Ascending aorta (tissue), 2 donors: ENCODE measurements around the gene CYBA. TPM values are rescaled to one million over a fixed set of nuclear protein-coding genes. Genes with fewer than 3 reads are reported as not detected.

ENCODE experiments used
- DNase-seq, 2 donors: peaks; one replicate each; pipeline ENCODE4 v3.0.0-alpha.2; 2019; ENCODE audit warnings: low spot score in 2 of 2
- H3K27ac ChIP-seq, 2 donors: fragments of 200-600 bp; sonication (generic); one replicate each; pipeline ENCODE4 v1.5.1; 2016 to 2017; ENCODE audit warnings: mild to moderate bottlenecking in 1 of 2
- H3K27me3 ChIP-seq: fragments of 200-600 bp; sonication (generic); one replicate; pipeline ENCODE4 v1.5.1; 2017
- H3K36me3 ChIP-seq, 2 donors: fragments of 200-600 bp; sonication (generic); one replicate each; pipeline ENCODE4 v1.5.1; 2016
- H3K4me1 ChIP-seq, 2 donors: fragments of 200-600 bp; sonication (generic); one replicate each; pipeline ENCODE4 v1.5.1; 2016 to 2017; ENCODE audit warnings: mild to moderate bottlenecking in 1 of 2
- H3K4me3 ChIP-seq, 2 donors: fragments of 200-600 bp; sonication (generic); one replicate each; pipeline ENCODE4 v1.5.1; 2016 to 2017; ENCODE audit warnings: mild to moderate bottlenecking in 1 of 2
- H3K9me3 ChIP-seq, 2 donors: fragments of 200-600 bp; sonication (generic); one replicate each; pipeline ENCODE4 v1.5.1; 2016
- intact Hi-C: fragments of 100-400 bp; cut with DNase I; formaldehyde crosslinking; loops from one replicate; pipeline ENCODE4 v1.15.1; 2023
- total RNA-seq: library from RNA; depleted of rRNA; stranded (reverse); fragments of >200 nt; gene quantifications from one replicate; pipeline ENCODE4 v1.1.0, GENCODE V29; 2016
- TF ChIP-seq, protein P1 (sequence below), 3 experiments: fragments of 200-600 bp in 2 of 3; fragments of 450-650 bp in 1 of 3; sonication (generic) in 2 of 3; IDR thresholded peaks; one replicate each; pipeline ENCODE4 v1.5.1; 2016 to 2019; ENCODE audit warnings: antibody characterized with exemption in 3 of 3, mild to moderate bottlenecking in 1 of 3, moderate library complexity in 1 of 3

The CYBA gene
- total RNA-seq, 1 donor from 2014 or later: 361 TPM

DNA sequence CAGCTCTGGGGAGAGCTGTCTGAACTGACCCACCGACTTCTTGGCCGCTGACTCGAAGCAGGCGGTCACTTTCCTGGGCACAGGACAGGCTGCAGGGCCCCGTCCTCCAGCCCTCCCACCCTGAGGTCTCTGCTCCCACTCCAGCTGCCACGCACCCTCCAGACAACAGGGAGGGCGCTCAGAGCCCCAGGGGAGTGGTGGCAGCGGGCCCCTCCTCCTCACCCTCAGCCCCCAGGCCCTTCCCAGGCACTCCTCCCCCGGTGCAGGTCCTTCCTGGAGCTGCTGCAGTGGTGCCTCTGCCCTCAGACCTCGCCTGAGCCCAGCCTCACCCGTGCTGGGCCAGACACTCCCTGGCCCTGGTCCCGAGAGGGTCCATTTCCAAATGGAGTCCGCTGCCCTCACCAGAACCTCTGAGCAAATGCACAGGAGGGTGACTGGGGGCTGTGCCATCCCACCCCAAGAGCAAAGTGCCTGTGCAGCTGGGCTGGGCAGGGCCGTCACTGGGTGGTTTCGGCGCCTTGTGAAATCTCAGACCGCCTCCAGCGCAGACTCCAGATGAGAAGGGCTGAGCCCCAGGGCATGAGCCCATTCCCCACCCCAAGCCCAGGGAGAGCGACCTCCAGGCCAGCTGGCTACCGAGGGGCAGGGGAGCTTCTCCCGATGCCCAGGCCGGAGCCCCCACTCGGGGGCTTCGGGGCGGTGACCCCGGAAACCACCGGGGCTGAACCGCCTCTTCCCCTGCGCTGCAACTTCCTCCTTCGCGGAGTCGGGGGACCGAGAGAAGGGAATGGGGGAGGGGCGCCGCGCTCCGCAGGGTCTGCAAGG is 717 bp downstream of the CYBA start:
- TF ChIP-seq, protein P1, sequence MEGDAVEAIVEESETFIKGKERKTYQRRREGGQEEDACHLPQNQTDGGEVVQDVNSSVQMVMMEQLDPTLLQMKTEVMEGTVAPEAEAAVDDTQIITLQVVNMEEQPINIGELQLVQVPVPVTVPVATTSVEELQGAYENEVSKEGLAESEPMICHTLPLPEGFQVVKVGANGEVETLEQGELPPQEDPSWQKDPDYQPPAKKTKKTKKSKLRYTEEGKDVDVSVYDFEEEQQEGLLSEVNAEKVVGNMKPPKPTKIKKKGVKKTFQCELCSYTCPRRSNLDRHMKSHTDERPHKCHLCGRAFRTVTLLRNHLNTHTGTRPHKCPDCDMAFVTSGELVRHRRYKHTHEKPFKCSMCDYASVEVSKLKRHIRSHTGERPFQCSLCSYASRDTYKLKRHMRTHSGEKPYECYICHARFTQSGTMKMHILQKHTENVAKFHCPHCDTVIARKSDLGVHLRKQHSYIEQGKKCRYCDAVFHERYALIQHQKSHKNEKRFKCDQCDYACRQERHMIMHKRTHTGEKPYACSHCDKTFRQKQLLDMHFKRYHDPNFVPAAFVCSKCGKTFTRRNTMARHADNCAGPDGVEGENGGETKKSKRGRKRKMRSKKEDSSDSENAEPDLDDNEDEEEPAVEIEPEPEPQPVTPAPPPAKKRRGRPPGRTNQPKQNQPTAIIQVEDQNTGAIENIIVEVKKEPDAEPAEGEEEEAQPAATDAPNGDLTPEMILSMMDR (IDR thresholded peaks at IDR 0.05): no peak
- peak overlapping the region; percentile 10 to 60 for H3K27ac ChIP-seq
- peaks cover 4 to 16% of the 10 kb centered on the region in 2 donors for H3K36me3 ChIP-seq
- no peaks in the 10 kb centered on the region for H3K27me3 ChIP-seq
- H3K4me3 ChIP-seq: peak overlapping the region; percentile 63 to 84
- intact Hi-C loops: no loop called here
- no peak for DNase-seq
- H3K4me1 ChIP-seq: peaks cover 0 to 11% of the 10 kb centered on the region in 2 donors
- H3K9me3 ChIP-seq: no peaks in the 10 kb centered on the region

GRCh38 chr16:88649195-88649923 is 1.5 kb downstream of the CYBA start:
- H3K36me3 ChIP-seq: peaks cover 0 to 8% of the 10 kb centered on the region in 2 donors
- no peak for DNase-seq
- intact Hi-C loops: no loop called here
- no peaks in the 10 kb centered on the region for H3K9me3 ChIP-seq
- peak overlapping the region; percentile 63 to 84 for H3K4me3 ChIP-seq
- no peaks in the 10 kb centered on the region for H3K27me3 ChIP-seq
- H3K4me1 ChIP-seq: peaks cover 0 to 11% of the 10 kb centered on the region in 2 donors
- TF ChIP-seq, protein P1 (IDR thresholded peaks at IDR 0.05): no peak
- H3K27ac ChIP-seq: peak overlapping the region; percentile 10 to 60

DNA sequence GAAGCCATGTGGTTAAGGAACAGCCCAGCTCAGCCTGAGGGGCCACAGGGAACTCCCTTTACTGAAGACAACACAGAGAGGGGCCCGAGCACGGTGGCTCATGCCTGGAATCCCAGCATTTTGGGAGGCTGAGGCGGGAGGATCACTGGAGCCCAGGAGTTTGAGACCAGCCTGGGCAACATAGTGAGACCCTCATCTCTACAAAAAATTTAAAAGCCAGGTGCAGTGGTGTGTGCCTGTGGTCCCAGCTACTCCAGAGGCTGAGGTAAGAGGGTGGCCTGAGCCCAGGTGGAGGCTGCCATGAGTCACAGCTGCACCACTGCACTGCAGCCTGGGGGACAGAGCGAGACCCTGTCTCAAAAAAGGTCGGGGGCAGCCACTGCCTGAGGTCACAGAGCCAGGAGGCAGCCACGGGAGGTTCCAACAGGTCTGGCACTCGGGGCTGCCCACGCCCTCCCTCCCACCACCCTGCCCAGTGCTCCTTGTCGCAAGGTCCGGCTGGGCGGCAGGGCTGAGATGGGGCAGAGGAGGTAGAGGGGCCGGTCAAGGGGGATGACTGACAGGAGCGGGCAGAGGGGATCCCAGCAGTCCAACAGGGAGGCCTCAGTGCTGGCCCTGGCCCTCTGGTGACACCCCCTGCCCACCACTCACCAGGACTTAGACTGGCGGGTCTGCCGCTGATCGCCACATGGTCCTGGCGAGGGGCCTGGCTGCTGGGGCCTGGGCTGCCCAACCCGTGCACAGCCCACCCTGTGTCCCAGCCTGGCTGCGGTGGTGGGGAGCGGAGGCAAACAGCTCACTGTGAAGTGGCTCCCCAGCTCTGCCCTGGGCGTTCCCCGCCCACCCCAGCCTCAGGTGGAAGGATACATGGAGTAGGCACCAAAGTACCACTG is 3.4 kb downstream of the CYBA start:
- TF ChIP-seq, protein P1 (IDR thresholded peaks at IDR 0.05): no peak
- H3K27me3 ChIP-seq: no peaks in the 10 kb centered on the region
- H3K36me3 ChIP-seq: no peaks in the 10 kb centered on the region
- peaks cover 0 to 11% of the 10 kb centered on the region in 2 donors for H3K4me1 ChIP-seq
- intact Hi-C loops: no loop called here
- H3K4me3 ChIP-seq: no peak overlapping the region
- no peak for DNase-seq
- H3K27ac ChIP-seq: no peak overlapping the region
- H3K9me3 ChIP-seq: no peaks in the 10 kb centered on the region

GRCh38 chr16:88646345-88647034 is 4.4 kb downstream of the CYBA start:
- H3K4me3 ChIP-seq: no peak overlapping the region
- intact Hi-C loops: no loop called here
- H3K4me1 ChIP-seq: peaks cover 0 to 9% of the 10 kb centered on the region in 2 donors
- DNase-seq: no peak
- H3K27me3 ChIP-seq: no peaks in the 10 kb centered on the region
- no peaks in the 10 kb centered on the region for H3K9me3 ChIP-seq
- TF ChIP-seq, protein P1 (IDR thresholded peaks at IDR 0.05): no peak
- no peak overlapping the region for H3K27ac ChIP-seq
- no peaks in the 10 kb centered on the region for H3K36me3 ChIP-seq

DNA sequence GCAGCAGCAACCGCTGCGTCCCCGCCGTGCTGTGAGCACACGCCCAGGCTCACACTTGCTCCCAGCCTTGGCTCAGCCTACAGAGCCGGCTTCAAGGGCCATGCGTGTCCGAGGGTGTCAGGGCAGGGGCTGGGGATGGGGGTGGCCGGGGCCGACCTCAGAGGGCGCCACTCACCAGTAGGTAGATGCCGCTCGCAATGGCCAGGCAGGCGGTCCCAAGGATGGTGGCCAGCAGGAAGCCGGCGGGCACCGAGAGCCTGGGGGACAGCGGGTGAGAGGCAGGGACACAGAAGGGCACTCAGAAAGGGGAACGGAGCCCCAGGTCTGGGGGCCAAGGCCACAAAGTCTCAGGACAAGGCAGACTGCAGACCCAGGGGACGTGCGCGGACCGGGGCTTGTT is 4.9 kb downstream of the CYBA start:
- intact Hi-C loops: no loop called here
- TF ChIP-seq, protein P1 (IDR thresholded peaks at IDR 0.05): no peak
- H3K4me3 ChIP-seq: no peak overlapping the region
- no peak overlapping the region for H3K27ac ChIP-seq
- no peaks in the 10 kb centered on the region for H3K36me3 ChIP-seq
- no peaks in the 10 kb centered on the region for H3K27me3 ChIP-seq
- DNase-seq: no peak
- peaks cover 0 to 4% of the 10 kb centered on the region in 2 donors for H3K4me1 ChIP-seq
- no peaks in the 10 kb centered on the region for H3K9me3 ChIP-seq
